Activated gamma-delta T cell treated with Interleukin-2 at 50 U/mL for 16 hours (primary cell): ENCODE data around the gene CCDC83.

ENCODE experiments used
- DNase-seq: peaks from one replicate; pipeline ENCODE4 v3.0.0-alpha.2; 2020

CCDC83 gene

DNA sequence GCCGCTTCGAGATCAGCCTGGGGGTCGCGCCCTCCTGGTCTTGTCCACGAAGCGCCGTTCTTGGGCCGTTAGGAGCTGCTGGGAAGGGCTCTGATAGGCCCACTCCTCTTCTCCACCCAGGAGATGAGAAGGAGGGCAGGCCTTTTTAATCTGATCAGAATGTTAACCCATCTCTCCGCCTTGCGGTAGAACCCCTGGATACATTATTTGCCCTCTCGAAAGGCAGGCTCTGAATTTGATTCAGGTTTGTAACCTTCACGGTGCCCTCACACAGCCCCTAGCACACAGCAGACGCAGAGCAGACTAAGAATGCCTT lies at the start of gene CCDC83:
TSS of gene CCDC83 (plus strand) at position 43 of the 316 bp plus-strand sequence. CDS start 9,741 bp downstream, outside the sequence.
- DNase-seq = no peak

DNA sequence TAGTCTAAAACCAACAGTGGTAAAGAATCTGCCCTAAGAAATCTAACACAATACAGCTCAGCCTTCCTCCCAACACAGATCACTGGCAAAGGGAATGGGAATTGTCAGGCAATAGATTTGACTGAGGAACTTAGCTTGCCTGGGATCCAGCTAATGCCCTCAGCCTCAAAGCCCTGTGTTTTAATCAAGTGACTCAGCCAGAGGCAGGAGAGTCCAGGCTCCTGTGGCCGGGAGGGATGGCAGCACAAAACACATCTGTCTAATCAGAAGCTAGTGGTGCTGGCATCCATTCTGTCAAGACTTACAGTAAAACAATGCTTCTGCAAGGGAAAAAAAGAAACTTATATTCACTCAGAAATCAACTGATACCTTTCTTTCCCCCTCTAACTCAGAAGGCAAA lies 49.8 kb upstream of the CCDC83 start:
- DNase-seq = no peak

- no peak for DNase-seq
These were observed 49.2 kb upstream of the CCDC83 start for GRCh38 chr11:85806016-85806415.

DNA sequence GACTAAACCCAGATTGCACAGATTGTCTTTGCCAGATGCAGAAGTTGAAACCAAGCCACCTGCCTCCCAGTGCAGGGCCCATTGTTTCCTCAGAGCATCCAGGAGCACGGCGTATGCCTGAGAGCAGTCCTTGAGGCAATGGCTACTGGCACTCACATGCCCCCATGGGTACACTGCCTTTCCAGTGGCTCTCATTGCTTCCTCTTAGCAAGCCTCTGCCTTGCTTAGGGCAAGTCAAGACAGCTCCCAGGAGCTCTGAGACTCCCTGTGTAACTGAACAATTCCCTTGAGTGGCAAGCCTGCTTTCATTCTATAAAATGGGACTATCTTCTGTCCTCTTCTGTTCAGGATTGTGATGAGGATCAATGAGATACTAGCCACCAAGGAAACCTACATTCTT lies 48.3 kb upstream of the CCDC83 start:
- no peak for DNase-seq

DNA sequence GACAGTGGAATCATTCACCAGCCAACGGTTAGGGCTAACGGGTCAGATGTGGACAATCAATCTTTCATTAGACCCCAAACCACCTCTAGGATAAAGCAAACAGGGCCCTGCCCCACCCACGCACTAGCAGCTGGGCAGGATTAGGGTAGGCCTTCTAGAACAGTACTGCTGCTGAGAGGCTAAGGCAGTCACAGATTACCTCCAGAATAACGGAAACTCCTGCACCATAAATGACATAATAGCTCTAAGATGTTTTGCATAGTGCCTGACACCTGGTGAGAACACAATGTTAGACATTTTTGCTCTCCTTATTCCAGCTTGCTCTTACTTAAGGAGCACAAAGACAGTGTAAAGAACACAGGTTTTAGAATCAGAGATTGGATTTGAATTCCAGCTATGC lies 46.0 kb upstream of the CCDC83 start:
- peak; percentile 15 for DNase-seq

GRCh38 chr11:85809863-85810262 lies 45.3 kb upstream of the CCDC83 start:
- peak; percentile 31 for DNase-seq

- no peak for DNase-seq
These were observed 44.7 kb upstream of the CCDC83 start for GRCh38 chr11:85810521-85810870.

DNA sequence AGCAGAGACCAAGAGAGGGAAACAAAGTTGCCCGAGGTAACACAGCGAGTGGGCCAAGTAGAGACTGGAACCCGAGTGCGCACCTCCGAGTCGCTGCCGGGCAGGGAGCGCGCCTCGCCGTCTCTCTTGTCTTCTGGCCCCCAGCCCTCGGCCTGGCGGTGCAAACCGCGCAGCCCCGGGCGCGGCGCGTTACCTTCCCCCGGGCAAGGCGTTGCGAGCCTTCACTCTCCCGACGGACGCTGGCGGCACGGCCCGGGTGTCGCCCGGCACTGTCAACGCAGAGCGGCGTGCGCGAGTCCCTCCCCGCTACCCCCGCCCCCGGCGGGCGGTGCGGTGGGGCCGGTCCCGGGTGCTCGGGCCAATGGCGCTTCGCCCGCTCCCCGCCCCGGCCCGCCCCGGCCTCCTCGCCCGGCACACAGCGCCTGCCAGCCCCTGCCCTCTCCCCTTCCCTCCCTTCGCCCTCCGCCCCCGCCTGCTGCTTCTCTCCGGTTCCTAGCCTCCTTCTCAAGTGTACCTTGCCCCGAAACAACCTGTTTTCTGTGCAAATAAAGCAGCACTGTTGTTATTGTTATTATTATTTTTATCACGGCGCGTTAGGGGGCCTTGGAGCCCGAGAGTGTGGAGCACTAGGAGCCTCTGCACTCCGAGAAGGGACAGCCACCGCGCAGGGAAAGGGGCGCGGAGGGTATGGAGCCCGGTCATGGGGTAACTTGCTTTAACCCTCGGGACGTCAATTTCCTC lies 44.1 kb upstream of the CCDC83 start, which contains the start of gene SYTL2:
TSS of gene SYTL2 (minus strand) at position 271 of the 741 bp plus-strand sequence. CDS start 53,416 bp downstream, outside the sequence.
- peak; percentile 70 for DNase-seq

DNA sequence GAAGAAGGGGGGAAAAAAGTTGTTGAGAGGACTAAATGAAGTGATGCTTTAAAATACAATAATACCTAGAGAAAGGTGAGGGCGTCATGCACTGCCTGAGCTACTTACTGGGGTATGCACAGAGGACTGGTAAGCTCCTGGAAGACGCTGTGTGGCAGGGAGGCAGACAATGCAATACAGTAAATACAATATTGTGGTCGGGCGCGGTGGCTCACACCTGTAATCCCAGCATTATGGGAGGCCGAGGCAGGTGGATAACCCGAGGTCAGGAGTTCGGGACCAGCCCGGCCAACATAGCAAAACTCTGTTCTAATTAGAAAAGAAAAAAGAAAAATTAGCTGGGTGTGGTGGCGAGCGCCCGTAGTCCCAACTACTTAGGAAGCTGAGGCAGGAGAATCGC lies 43.6 kb upstream of the CCDC83 start:
- DNase-seq = no peak

DNA sequence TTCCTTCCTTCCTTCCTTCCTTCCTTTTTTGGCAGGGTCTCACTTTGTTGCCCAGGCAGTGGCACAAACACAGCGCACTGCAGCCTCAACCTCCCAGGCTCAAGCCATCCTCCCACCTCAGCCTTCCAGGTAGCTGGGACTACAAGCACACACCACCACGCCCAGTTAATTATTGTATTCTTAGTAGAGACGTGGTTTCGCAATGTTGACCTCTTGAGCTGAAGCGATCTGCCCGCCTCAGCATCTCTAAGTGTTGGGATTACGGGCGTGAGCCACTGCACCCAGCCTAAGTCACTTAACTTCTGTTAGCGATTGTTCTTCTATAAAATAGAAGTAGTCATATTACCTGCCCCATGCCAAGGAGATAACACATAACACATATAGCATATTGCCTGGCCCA lies 41.5 kb upstream of the CCDC83 start:
- no peak for DNase-seq

DNA sequence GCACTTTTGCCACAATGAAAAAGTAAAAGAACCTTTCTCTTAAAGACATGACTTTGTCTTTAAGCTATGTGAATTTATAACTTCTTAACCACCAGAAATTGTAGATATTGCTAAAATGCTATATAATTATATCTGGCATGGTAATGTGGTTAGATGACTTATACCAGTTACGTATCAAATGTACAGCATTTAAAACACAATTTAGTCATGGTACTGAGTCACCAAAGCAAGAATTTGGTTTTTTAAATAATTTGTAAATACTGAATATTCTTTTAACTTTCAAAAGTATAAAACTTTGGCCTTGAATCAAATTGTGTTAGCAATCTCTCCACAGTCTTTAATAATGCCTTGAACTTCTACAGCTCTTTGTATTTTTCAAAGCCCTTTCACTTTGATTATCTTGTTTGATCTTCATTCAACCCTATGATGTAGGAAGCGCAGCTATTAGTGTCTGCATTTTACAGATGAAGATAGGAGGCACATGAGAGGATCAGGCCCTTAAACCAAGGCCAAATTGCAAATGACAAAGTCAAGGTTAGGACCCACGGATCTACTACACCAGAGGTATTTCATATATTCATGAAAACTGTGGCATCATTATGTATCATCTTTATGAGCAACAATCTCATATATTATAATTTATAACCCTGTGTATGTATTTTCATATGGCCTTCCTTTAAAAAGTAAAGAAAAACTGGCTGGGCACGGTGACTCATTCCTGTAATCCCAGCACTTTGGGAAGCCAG lies 39.8 kb upstream of the CCDC83 start:
- no peak for DNase-seq

- DNase-seq = no peak
These were observed 35.7 kb upstream of the CCDC83 start for GRCh38 chr11:85819441-85819840.

- no peak for DNase-seq
These were observed 33.5 kb upstream of the CCDC83 start for GRCh38 chr11:85821636-85822035.

DNA sequence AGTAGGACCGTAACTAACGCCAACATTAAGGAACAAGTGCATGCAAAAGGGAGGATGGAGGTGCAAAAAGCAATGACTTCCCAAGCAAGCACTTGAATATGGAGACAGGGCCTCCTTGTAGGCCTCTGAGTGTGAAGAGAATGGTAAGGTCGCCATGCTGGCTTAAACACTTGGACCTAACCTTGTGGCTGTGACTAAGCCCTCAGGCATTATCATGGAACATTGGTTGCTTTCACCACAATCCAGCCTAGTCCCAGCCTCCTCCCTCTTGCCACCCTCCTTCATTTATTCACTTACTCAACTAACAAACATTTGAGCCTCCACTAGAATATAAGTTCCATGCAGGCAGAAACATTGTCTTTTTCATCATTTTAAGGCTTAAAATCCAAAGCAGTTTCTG lies 32.4 kb upstream of the CCDC83 start:
- DNase-seq = no peak

DNA sequence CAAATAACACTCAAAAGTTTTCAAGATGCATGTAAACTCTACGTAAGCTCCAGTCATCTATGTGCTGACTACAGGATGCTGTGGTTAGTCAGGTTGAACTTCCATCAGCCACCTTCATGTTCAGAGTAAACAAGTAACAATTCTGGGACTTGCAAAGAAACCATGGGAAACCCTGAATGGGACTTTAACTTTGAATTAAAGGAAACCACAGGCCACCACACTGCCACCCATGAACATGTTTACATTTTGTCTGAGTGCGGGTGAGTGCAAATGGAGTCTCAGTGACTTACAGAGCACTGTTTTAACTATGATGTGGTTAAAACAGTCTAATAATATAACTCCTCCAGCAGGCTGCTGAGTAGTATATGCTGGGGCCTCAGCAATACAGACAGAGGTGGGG lies 31.4 kb upstream of the CCDC83 start:
- peak; percentile 59 for DNase-seq

DNA sequence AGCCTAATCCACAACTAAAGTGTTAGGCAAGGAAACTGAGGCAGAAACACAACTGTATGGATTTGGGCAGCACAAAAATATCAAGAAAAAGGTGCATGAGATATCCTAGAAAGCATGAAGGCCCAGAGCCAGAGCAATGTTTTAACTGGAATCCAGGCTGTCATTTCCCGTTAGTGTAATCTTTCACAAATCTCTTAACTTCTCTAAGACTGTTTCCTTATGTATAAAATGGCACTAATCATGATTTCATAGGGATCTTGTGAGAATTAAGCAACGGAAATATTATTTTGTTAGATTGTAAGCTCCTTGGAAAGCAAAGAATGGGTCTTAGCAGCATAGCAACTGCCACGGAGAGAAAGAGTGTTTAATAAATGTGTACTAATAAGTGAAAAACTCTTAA lies 29.6 kb upstream of the CCDC83 start:
- DNase-seq = no peak

GRCh38 chr11:85826116-85826855 lies 28.9 kb upstream of the CCDC83 start:
- DNase-seq = no peak

- no peak for DNase-seq
These were observed 27.2 kb upstream of the CCDC83 start for GRCh38 chr11:85827748-85828639.

DNA sequence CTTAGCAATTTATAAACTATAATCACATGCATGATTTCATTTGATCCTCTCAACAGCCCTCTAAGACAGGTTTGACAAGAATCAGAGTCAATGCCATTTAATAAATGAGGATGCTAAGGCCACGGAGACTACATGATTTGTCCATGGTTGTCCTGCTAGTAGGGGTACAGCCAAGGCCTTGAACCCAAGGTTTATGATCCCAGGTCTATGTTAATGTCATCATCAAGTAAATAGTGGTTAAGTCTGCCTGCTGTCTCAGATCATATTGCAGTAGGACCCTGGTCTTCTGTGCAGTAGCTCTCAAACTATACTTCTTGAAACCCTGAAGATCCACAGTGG lies 26.6 kb upstream of the CCDC83 start:
- no peak for DNase-seq

GRCh38 chr11:85829172-85829571 lies 26.0 kb upstream of the CCDC83 start:
- no peak for DNase-seq

DNA sequence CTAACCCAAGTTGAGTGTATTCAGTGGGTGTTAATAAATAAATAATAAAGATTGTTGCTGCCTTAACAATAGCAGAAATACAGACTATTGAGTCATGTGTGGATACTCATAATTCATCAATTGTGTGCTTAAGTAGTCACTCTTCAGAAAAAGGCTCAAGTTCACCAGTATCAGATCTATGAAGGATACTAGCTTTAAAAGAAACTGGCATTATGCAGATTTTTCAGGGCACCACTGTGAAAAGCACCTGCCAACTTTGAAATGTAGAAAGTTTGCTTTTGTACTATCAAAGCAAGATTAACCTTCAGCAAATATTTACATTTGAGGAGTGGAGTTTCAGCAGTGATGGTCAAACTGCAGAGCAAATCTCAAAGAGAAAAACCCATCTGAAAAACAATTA lies 24.1 kb upstream of the CCDC83 start:
- no peak for DNase-seq

DNA sequence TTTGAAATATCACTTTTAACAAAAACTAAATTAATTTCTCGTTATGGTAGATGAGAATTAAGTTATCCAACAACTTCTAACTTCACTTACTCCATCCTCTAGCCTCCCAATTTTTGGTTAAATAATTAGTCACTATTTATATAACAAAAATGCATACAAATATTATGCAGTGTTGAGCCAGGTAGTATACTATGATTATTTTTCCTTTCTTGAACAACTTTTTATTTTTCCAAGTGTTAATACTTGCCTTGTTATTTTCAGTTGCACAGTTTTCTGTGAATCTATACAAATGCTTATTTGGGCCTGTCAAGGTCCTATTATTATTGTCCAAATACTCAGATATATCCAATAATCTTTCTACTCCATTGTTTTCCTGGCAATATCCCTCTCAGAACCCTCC lies 19.9 kb upstream of the CCDC83 start:
- DNase-seq = no peak

DNA sequence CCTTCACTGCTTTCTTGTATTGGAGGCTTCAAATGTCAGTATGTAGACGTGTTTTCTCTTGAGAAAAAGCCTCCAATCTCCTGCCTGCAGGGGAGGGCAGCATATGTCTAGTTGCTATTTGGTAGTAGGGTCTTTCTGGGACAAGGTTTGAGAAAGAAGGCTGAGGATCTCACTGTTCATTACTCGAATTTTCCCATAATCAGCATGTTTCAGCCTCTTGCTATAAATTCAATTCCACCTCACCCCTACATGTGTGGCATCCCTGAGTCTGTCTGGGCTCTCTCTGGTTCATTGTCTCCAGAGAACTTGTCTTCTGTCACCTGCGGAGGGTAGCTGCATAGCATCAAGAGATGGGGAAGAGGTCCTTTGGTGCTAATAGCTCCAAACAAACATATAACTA lies 19.5 kb upstream of the CCDC83 start:
- no peak for DNase-seq
